Measurements from ENCODE around the gene SAMD3.

The SAMD3 gene

GRCh38 chr6:130111031-130111430 is 111.7 kb downstream of the SAMD3 start:
- no peak for TF ChIP-seq SIN3A (IDR thresholded peaks at IDR 0.05; ENCODE audit: borderline replicate concordance, insufficient read depth, low read length)
- TF ChIP-seq FOXP2 (optimal IDR thresholded peaks at IDR 0.05; ENCODE audit: borderline replicate concordance, extremely low read depth, extremely low read length, insufficient read depth), result no peak
- no peak for TF ChIP-seq POLR2AphosphoS5 (IDR thresholded peaks at IDR 0.05; ENCODE audit: low read depth, low read length)
- no peak for TF ChIP-seq TAF1 (IDR thresholded peaks at IDR 0.05; ENCODE audit: borderline replicate concordance, insufficient read depth, low read length)
- peak; percentile 8 to 85; a peak in 2 of 4 replicates for TF ChIP-seq REST (IDR thresholded peaks at IDR 0.05; ENCODE audit: insufficient read depth in 1 of 2, low read depth in 2 of 2, low read length in 2 of 2)

GRCh38 chr6:130107710-130108109 is 115.0 kb downstream of the SAMD3 start:
- TF ChIP-seq REST (IDR thresholded peaks at IDR 0.05; ENCODE audit: insufficient read depth in 1 of 2, low read depth in 2 of 2, low read length in 2 of 2), result no peak

- TF ChIP-seq REST (IDR thresholded peaks at IDR 0.05; ENCODE audit: insufficient read depth in 1 of 2, low read depth in 2 of 2, low read length in 2 of 2), result no peak
- no peak for TF ChIP-seq SIN3A (IDR thresholded peaks at IDR 0.05; ENCODE audit: borderline replicate concordance, insufficient read depth, low read length)
- TF ChIP-seq FOXP2 (optimal IDR thresholded peaks at IDR 0.05; ENCODE audit: borderline replicate concordance, extremely low read depth, extremely low read length, insufficient read depth), result no peak
- no peak for TF ChIP-seq TAF1 (IDR thresholded peaks at IDR 0.05; ENCODE audit: borderline replicate concordance, insufficient read depth, low read length)
- TF ChIP-seq POLR2AphosphoS5 (IDR thresholded peaks at IDR 0.05; ENCODE audit: low read depth, low read length), result no peak
Measured at GRCh38 chr6:130105996-130106704, 116.6 kb downstream of the SAMD3 start.

GRCh38 chr6:130099119-130099518 is 123.6 kb downstream of the SAMD3 start:
- TF ChIP-seq POLR2AphosphoS5 (IDR thresholded peaks at IDR 0.05; ENCODE audit: low read depth, low read length), result no peak
- TF ChIP-seq TAF1 (IDR thresholded peaks at IDR 0.05; ENCODE audit: borderline replicate concordance, insufficient read depth, low read length), result no peak
- TF ChIP-seq FOXP2 (optimal IDR thresholded peaks at IDR 0.05; ENCODE audit: borderline replicate concordance, extremely low read depth, extremely low read length, insufficient read depth), result no peak
- TF ChIP-seq SIN3A (IDR thresholded peaks at IDR 0.05; ENCODE audit: borderline replicate concordance, insufficient read depth, low read length), result no peak
- no peak for TF ChIP-seq REST (IDR thresholded peaks at IDR 0.05; ENCODE audit: insufficient read depth in 1 of 2, low read depth in 2 of 2, low read length in 2 of 2)

- TF ChIP-seq TAF1 (IDR thresholded peaks at IDR 0.05; ENCODE audit: borderline replicate concordance, insufficient read depth, low read length), result no peak
- TF ChIP-seq REST (IDR thresholded peaks at IDR 0.05; ENCODE audit: insufficient read depth in 1 of 2, low read depth in 2 of 2, low read length in 2 of 2), result no peak
- no peak for TF ChIP-seq FOXP2 (optimal IDR thresholded peaks at IDR 0.05; ENCODE audit: borderline replicate concordance, extremely low read depth, extremely low read length, insufficient read depth)
- TF ChIP-seq POLR2AphosphoS5 (IDR thresholded peaks at IDR 0.05; ENCODE audit: low read depth, low read length), result no peak
- TF ChIP-seq SIN3A (IDR thresholded peaks at IDR 0.05; ENCODE audit: borderline replicate concordance, insufficient read depth, low read length), result no peak
Measured at GRCh38 chr6:130098317-130098716, 124.4 kb downstream of the SAMD3 start.
